Stimulated activated CD4-positive, alpha-beta T cell treated with anti-CD3 and anti-CD28 coated beads, Interleukin-4, amount 100 ng/mL, for 4 hours (primary cell): Measurements from ENCODE around the gene RNF224.
"Not testable (repeated sequence)": the region's sequence is repeated elsewhere in the genome, so short reads cannot be mapped to it uniquely, and the experiment has no call there.

ENCODE experiments used
- DNase-seq, 2 experiments: peaks; one replicate each; pipeline ENCODE4 v3.0.0-alpha.2; 2020

The RNF224 gene

DNA sequence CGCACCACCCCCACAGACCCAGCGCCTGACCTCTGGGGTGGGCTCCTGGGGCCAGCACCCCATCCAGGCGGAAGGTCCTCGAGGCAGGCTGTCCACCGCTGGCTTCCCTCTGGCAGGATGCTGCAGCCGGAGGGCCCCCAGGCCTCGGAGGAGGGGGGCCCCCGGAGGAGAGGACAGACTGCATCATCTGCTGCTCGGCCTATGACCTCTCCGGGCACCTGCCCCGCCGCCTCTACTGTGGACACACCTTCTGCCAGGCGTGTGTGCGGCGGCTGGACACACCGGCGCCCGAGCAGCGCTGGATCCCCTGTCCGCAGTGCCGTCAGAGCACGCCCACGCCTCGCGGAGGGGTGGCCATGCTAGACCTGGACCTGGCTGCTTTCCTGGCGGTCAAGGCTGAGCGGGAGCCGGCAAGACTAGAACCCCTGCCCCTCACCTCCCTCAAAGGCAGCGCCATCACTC, 1.2 kb downstream of the RNF224 start:
- DNase-seq = no peak

- no peak for DNase-seq
These were observed 1.9 kb downstream of the RNF224 start for GRCh38 chr9:137228968-137229896.

DNA sequence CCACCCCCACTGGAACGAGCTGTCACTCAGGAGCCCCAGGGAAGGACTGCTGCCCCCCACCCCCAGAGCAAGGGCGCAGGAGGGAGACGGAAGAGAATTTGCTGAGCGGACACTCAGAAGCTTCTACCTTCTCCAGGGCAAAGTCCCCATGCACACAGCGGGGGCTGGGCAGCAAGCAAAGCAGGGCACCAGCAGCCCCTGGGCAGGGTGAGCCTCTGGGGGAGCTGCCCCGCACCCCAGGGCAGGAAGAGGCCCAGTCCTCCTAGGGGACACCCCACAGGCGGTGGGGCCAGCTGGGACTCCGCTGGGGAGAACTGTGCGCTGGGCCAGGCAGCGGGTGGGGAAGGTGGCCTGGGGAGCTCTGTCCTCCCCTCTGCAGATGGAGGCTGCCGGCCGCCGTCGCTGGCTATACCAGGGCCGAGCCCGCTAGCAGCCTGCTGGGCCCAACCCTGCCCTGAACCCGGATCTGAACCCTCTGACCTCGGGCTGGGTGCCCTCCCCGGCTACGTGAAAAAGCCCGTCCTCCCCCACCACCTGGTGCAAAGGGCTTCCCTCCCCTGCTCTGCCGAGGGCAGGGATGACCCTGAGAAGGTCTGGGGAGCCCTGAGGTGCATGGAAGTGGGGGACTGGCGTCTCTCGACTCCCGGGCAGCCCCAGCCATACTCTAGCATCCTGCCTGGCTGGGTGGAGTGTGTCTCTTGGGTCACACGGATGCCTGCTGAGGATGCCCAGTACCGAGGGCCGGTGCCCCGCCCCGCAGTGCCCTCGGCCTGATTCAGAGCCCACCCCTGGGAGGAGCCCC, 2.8 kb downstream of the RNF224 start:
- no peak for DNase-seq

GRCh38 chr9:137230705-137231371, 3.5 kb downstream of the RNF224 start, which contains the start of gene SLC34A3:
Gene SLC34A3, plus strand, starts transcription at chr9:137230901. Its CDS starts 802 bp downstream, at chr9:137231703.
- DNase-seq = no peak

DNA sequence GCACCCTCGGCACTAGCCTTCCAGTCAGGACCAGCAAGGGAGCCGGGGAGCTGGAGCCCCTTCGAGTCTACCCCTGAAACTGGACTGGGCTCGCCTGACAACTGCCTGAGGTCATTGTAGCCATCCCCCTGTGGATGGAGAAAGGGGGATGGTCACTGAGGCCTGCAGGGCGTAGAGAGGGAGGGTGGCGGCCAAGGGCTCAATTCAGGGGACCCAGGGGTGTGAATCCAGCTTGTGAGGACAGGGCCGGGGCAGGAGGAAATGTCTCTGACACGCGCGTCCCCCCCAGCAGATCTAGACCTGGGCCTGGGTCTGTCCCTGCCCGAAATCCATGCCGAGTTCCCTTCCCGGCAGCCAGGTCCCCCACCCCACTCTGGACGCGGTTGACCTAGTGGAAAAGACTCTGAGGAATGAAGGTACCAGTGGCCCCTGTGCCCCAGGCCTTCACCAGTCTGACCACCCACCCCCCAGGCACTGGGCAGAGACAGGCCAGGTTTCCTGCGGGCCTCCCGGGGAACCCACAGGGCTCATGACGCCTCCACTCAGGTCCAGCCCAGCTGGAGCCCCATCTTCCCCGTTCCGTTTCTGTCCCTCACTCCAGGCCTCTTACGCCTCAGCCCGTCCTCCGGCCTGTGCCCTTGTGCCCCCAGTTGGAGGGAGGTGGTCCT, 4.2 kb downstream of the RNF224 start:
- DNase-seq = no peak

- no peak for DNase-seq
These were observed 4.8 kb downstream of the RNF224 start for GRCh38 chr9:137232101-137232500.

DNA sequence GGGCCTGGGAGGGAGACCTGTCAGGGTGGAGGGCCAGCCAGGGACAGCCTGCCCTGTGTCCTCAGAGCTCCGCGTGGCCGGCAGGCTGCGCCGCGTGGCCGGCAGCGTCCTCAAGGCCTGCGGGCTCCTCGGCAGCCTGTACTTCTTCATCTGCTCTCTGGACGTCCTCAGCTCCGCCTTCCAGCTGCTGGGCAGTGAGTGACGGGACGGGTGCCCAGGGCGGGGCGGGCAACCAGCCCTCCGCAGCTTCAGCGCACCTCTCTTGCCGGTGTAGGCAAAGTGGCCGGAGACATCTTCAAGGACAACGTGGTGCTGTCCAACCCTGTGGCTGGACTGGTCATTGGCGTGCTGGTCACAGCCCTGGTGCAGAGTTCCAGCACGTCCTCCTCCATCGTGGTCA, 5.2 kb downstream of the RNF224 start:
- DNase-seq = no peak

DNA sequence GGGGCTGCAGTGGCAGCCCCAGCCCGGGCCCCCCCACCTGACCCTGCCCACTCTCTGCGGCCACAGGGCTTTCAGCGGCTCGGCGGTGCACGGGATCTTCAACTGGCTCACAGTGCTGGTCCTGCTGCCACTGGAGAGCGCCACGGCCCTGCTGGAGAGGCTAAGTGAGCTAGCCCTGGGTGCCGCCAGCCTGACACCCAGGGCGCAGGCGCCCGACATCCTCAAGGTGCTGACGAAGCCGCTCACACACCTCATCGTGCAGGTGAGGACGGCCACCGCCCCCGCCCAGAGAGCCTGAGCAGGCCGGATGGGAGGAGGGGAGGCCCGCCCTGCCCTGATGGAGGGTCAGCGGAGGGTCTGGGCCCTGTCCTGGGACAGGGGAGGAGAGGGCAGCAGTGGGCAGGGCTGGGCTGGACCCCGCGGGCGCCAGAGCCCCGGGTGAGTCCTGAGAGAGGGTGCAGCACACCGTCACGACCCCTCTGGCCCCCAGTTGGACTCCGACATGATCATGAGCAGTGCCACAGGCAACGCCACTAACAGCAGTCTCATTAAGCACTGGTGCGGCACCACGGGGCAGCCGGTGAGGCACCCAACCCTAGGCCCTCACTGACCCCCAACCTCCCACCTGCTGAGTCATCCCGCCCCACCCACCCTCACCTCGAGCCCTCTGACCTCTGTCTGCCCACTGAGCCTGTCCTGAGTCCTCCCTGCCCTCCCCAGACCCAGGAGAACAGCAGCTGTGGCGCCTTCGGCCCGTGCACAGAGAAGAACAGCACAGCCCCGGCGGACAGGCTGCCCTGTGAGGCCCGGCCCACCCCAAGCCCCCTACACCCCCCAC, 6.1 kb downstream of the RNF224 start:
- DNase-seq = no peak

DNA sequence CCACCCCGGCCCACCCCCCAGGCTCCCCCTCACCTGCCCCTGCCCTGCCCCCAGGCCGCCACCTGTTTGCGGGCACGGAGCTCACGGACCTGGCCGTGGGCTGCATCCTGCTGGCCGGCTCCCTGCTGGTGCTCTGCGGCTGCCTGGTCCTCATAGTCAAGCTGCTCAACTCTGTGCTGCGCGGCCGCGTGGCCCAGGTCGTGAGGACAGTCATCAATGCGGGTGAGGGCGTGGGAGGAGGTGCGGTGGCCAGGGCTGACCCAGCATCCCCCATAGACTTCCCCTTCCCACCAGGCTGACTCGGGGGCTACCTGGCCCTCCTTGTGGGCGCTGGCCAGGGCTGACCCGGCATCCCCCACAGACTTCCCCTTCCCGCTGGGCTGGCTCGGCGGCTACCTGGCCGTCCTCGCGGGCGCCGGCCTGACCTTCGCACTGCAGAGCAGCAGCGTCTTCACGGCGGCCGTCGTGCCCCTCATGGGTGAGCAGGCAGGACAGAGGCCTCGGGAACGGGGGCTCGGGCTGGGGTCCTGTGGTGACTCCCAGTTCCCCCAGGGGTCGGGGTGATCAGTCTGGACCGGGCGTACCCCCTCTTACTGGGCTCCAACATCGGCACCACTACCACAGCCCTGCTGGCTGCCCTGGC, 6.9 kb downstream of the RNF224 start:
- no peak for DNase-seq

- DNase-seq = no peak
These were observed 7.6 kb downstream of the RNF224 start for GRCh38 chr9:137234758-137235423.

- no peak for DNase-seq
These were observed 8.3 kb downstream of the RNF224 start for GRCh38 chr9:137235424-137236237.

DNA sequence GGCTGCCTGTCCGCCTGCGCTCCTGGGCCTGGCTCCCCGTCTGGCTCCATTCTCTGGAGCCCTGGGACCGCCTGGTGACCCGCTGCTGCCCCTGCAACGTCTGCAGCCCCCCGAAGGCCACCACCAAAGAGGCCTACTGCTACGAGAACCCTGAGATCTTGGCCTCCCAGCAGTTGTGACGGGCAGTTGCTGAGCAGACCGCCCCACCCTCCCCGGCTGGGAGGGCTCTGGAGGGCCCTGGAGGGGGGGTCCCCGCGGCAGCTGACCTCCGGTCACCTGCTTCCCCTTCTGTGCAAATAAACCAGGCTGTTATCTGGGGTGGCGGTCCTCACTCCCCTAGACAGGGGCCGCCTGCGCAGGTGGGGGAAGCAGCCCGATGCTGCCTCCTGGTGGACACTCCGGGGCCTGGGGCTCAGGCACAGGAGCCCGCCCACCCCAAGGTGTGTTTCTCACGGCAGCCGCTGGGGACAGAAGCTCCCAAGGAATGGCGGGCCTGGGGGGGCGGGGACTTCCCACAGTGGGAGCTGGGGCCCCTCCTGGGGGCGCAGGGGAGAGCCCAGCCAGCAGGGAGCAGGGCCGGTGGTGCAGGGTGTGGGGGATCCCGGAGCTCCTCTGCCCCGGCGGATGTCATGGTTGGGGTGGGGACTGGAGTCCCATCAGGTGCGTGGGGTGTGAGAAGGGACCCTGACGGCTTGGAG, 9.1 kb downstream of the RNF224 start:
- DNase-seq = peak; percentile 86 to 91

GRCh38 chr9:137236936-137237421, 9.7 kb downstream of the RNF224 start:
- DNase-seq = no peak

DNA sequence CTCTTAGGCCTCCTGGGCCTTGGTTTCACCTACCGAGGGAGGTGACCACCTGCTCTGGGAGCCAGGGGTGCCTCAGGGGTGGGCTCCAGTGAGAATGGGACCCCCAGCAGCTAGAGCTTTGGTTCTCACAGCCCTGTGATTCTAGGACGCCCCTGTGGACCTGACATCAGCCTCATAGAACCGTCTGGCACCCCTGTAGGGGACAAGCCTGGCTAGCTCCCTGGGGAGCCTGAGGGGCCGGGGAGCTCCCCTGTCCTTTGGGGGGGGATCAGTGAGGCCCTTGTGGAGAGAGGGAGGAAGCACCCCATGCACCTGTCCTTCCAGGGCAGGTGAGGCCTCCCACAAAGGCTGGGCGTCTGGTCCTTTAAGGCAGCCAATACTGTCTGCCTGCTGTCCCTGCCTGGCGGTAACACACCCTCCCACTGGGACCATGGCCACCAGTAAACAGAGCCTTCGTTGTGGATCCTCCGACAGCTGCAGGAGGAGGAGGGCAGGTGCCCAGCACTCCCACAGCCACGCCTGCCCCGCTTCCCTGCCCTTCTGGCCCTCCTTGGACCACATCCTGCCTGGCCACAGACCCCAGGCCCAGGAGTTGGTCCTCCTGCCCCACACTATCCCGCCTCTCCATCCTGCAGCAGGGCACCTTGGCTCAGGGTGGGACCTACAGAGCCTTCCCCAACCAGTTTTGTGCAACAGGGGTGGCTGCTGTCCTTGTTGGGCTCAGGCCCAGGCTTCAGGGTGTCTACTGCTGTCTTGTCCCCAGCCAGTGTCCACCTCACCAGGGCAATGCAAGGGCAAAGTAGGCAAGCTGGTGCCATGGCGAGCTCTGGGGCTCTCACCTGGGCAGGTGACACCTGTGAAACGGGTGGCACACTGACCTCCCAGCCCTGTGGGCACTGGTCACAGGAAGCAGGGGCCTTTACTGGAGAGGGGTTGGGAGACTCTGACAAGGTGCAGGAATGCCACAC, 10.7 kb downstream of the RNF224 start:
- DNase-seq = no peak

GRCh38 chr9:137239541-137240200, 12.4 kb downstream of the RNF224 start:
- not testable (repeated sequence) for DNase-seq

DNA sequence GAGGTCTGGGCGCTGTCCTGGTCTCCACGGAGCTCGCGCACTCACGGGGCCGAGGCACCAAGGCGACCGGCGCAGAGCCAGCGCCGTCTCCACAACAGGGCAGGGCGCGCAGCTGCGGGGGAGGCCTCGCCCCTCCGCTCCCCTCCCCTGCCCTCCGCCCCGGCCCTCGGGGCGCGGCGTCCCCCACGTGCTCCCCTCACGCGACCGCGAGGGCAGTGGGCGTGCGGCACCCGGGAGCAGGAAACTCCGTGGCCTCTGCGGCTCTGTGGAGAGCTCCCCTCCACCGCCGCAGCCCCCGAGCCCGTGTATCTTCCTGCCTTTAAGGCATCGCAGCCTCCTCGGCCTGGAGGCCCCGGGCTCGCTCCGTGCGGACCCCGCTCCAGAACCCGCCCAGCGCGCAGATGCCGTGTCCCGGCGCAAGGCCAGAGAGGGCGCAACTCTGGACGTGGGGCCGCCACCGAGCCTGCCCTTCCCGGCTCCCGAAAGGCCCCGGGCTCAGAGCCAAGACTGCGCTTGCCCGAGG, 13.1 kb downstream of the RNF224 start:
- DNase-seq = peak; percentile 69 to 80
